Omental fat pad (tissue), 4 donors: ENCODE measurements around the gene COA8. TPM values are rescaled to one million over a fixed set of nuclear protein-coding genes. Genes with fewer than 3 reads are reported as not detected.

ENCODE experiments used
- ATAC-seq: fragments of 150-250 bp; one replicate; pipeline ENCODE4 v1.9.1; 2016; ENCODE audit warnings: mild to moderate bottlenecking, moderate library complexity; ENCODE audit not compliant: low FRiP score
- DNase-seq: peaks from one replicate; pipeline ENCODE4 v3.0.0-alpha.2; 2019; ENCODE audit warnings: low spot score
- CTCF ChIP-seq, 3 donors: fragments of 450-650 bp; IDR thresholded peaks; one replicate each; pipeline ENCODE4 v1.5.1; 2016 to 2017; ENCODE audit warnings: antibody characterized with exemption in 3 of 3, mild to moderate bottlenecking in 3 of 3, moderate library complexity in 2 of 3
- total RNA-seq, 4 donors: library from RNA; depleted of rRNA; stranded (reverse); fragments of >200 nt; gene quantifications; one replicate each; pipeline ENCODE4 v1.1.0, GENCODE V29; 2016

Gene COA8
- total RNA-seq, 4 donors from 2014 or later, result 15.3 to 61.5 (median 27.5) TPM

- no peak for TF ChIP-seq CTCF (IDR thresholded peaks at IDR 0.05)
- DNase-seq (no peak), ATAC-seq (no peak)
Observed at GRCh38 chr14:103535081-103535890, 27.5 kb upstream of the COA8 start.

GRCh38 chr14:103535891-103536565 lies 26.7 kb upstream of the COA8 start:
- ATAC-seq, result no peak

GRCh38 chr14:103536693-103537092 lies 26.1 kb upstream of the COA8 start:
- DNase-seq (no peak), ATAC-seq (no peak)
- no peak for TF ChIP-seq CTCF (IDR thresholded peaks at IDR 0.05)

More at GRCh38 chr14:103535891-103536565, 26.7 kb upstream of the COA8 start:
- no peak for TF ChIP-seq CTCF (IDR thresholded peaks at IDR 0.05)
- no peak for DNase-seq

- no peak for TF ChIP-seq CTCF (IDR thresholded peaks at IDR 0.05)
- DNase-seq, result no peak
- no peak for ATAC-seq
Observed at GRCh38 chr14:103537175-103537990, 25.4 kb upstream of the COA8 start.

GRCh38 chr14:103538291-103539055 lies 24.3 kb upstream of the COA8 start:
- ATAC-seq (no peak), DNase-seq (no peak)
- TF ChIP-seq CTCF (IDR thresholded peaks at IDR 0.05), result no peak

GRCh38 chr14:103539056-103539825 lies 23.5 kb upstream of the COA8 start:
- TF ChIP-seq CTCF (IDR thresholded peaks at IDR 0.05), result no peak
- DNase-seq (no peak), ATAC-seq (no peak)
